Skeletal muscle cell (primary cell): ENCODE data around the gene GNE.
"Not testable (repeated sequence)": the region's sequence is repeated elsewhere in the genome, so short reads cannot be mapped to it uniquely, and the experiment has no call there.

Source experiments
- DNase-seq: peaks from one replicate; pipeline ENCODE4 v3.0.0-alpha.2; 2010; ENCODE audit warnings: low read depth
- H3K4me3 ChIP-seq: 2 replicates; pipeline ENCODE4 v1.5.1; 2011; ENCODE audit warnings: low read depth, mild to moderate bottlenecking, control low read depth, low read length, moderate library complexity

Gene GNE, protein sequence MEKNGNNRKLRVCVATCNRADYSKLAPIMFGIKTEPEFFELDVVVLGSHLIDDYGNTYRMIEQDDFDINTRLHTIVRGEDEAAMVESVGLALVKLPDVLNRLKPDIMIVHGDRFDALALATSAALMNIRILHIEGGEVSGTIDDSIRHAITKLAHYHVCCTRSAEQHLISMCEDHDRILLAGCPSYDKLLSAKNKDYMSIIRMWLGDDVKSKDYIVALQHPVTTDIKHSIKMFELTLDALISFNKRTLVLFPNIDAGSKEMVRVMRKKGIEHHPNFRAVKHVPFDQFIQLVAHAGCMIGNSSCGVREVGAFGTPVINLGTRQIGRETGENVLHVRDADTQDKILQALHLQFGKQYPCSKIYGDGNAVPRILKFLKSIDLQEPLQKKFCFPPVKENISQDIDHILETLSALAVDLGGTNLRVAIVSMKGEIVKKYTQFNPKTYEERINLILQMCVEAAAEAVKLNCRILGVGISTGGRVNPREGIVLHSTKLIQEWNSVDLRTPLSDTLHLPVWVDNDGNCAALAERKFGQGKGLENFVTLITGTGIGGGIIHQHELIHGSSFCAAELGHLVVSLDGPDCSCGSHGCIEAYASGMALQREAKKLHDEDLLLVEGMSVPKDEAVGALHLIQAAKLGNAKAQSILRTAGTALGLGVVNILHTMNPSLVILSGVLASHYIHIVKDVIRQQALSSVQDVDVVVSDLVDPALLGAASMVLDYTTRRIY

DNA sequence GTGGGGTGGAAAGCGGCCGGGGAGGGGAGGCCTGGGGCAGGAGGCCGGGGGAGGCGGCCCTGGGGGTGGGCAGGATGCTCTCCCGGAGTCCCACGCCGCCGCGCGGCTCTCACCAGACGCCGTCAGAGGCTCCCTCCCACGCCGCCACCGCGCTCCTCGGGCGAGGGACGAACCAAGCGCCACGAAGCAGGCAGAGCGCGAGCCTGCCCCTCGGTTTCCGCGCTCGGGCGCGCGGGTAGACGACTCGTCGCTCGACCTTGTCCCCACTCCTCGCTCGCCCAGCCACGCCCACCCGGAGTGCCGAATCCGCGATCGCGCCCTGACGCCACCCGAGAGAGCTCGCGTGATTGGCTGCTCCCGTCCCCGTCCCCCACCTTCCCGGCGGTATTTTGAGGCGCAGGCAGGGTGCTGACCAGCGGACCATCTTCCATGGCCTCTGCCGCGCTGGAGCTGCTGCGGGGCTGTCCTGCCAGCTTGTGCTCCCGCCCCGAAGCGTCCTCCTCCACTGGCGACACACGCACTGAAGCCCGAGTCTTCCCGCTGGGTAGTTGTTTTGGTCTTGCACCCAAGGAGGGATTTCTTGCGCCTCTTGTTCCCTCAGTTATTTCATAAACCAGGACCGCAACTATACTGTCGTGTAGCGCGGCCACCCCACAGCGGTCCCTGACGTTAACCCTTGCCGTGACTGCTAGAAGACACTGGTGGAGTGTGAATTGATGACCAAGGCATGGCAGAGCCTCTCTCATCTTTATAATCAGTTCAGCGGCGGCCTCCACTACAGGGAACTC, at the start of gene GNE:
Gene GNE, minus strand, starts transcription at position 241 of the 788 bp plus-strand sequence. CDS start 9,093 bp downstream, outside the sequence.
- peak; percentile 89 for DNase-seq
- H3K4me3 ChIP-seq, result peak within 1 kb of the TSS; percentile 81

DNA sequence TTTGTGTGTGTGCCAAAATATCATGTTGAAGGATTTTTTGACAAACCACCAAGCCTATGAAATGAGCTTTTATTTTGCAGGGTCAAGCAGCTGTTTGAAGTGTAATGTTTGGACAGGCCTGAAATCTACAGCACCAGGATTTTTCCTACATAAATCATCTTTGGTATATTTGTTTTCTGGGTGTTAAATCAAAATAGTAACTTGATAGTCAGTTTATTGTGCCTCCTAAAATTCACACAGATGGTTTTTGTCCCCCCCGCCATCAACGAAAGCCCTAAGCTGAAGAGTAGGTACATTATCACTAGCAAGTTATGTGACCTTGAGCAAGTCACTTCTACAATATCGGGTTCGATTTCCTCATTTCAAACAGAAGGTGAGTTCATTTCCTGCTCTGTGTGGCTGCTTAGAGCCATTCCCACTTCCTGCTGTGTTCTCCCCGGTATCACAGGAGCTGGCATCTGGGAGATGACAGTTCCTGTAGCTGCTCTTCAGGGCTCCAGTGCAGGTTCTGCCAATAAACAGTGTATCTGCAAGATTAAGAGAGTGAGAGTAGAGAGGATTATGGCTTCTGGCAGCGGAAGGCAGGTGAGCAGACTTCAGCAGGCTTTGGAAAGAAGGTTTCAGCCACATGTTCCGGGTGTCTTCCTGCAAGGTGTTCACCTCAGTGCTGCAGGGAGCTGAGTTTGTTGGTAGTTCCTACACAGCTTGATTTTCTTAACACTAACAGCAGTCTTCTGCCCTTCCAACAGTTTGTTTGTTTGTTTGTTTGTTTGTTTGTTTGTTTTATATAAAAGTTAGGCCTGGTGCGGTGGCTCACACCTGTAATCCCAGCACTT, 48.4 kb upstream of the GNE start:
- no peak for DNase-seq
- no peak overlapping the region for H3K4me3 ChIP-seq

DNA sequence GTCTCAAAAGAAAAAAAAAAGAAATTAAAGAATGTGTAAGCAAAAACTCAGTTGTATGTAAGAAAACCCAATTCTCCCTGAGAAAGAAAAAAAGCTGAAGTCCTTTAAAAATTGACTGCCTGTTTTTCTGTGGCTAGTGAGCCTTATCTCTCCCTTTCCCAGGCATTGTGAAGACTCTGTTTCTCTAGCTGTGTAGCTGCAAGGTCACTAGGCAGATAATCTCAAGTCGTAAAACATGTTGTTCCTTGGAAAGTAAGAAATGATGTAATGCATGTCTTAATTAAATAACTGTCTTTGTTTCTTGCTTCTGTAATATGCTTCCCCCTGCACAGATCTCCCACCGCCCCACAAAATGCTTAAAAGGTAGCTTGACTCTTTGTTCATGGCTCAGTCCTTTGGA, 46.1 kb upstream of the GNE start:
- not testable (repeated sequence) for H3K4me3 ChIP-seq, DNase-seq

DNA sequence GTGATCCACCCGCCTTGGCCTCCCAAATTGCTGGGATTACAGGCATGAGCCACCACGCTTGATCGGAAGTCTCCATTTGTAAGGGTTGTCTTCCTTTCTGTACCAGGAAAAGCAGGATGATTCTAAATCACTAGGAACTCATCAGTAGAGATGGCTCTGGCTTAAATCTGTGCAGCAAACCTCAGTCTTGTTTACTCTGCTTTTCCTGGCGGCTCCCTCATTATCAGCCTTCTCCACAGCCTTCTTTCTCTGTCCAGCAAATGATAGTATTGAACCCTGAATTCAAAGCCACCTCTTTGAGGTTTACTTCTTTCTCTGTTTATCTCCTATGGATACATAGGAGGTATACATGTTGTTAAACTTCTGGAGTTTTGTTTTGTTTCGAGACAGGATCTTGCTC, 43.0 kb upstream of the GNE start:
- DNase-seq, result no peak
- H3K4me3 ChIP-seq, result no peak overlapping the region

DNA sequence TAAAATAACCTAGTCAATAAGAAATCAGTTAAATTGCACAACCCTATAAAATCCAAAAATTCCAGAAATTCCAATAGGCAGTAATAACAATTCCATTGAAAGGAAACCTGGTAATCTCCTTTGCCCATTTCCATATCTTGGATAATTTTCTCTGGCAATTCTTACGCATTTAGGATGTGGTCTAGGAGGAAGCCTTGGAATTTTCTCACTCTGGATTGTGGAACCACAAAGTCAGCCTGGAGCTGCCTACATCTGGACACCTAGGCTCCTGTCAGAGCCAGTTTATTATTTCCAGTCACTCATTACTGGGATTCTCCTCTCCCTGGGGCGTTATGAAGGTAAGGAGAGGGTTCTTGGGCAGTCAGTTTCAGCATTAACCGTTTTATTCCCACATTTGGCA, 40.3 kb upstream of the GNE start:
- DNase-seq, result no peak
- no peak overlapping the region for H3K4me3 ChIP-seq

DNA sequence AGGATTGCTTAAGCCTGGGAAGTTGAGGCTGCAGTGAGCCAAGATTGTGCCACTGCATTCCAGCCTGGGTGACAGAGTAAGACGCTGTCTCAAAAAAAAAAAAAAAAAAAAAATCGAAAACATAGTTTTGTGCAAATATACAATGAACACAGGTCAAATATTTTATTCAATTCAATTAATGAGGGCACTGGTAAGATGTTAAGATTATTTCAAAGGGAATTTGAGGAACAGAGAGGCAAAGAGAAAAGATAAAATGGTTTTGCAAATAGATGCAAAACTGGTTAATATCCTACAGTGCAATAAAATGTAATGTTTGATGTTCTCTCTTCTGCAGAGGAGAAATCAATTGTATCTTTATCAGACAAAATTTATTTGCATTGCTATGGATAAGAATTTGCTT, 39.5 kb upstream of the GNE start:
- no peak for DNase-seq
- H3K4me3 ChIP-seq, result no peak overlapping the region

DNA sequence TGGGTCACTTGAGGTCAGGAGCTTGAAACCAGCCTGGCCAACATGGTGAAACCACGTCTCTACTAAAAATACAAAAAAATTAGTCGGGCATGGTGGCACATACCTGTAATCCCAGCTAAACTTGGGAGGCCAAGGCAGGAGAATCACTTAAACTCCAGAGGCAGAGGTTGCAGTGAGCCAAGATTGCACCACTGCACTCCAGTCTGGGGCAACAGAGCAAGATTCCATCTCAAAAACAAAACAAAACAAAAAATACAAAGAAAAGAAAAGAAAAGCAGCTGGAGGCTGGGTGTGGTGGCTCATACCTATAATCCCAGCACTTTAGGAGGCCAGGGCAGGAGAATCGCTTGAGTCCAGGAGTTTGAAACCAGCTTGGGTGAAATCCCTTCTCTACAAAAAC, 36.7 kb upstream of the GNE start:
- not testable (repeated sequence) for H3K4me3 ChIP-seq, DNase-seq

DNA sequence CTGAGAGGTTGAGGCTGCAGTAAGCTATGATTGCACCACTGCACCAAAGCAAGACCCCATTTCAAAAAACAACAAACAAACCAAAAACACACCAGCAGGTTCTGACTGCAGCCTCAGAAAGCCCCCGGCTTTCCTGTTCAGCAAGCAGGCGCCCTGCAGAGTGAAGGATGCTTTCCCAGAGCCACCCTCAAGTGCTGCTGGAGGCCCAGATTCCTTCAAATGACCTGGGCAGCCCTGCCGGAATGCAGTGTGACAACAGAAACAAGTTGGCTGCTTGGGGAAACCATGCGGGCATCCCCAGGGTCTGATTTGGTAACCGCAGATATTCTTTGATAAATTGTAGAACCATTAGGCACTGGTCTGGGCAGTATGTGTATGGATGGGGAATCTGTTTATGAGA, 35.7 kb upstream of the GNE start:
- H3K4me3 ChIP-seq, result no peak overlapping the region
- DNase-seq, result no peak

DNA sequence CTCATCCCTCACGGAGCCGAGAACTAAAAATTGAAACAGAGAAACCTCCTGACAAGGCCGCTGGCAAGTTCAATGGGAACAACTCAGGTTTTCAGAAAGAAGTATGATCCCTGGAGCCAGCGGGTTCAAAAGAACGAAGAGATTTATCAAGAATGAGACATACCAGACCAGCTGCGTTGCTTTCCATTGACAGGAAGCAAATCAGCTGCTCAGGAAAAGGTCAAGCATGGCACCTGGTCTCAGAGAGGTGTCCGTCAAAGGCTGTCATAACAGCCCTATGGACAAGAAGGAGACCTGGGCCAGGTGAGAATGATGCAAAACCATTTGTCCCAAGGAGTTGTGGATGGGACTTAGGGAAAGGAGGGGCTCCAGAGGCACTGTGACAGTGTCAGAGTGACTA, 34.9 kb upstream of the GNE start:
- H3K4me3 ChIP-seq, result no peak overlapping the region

DNA sequence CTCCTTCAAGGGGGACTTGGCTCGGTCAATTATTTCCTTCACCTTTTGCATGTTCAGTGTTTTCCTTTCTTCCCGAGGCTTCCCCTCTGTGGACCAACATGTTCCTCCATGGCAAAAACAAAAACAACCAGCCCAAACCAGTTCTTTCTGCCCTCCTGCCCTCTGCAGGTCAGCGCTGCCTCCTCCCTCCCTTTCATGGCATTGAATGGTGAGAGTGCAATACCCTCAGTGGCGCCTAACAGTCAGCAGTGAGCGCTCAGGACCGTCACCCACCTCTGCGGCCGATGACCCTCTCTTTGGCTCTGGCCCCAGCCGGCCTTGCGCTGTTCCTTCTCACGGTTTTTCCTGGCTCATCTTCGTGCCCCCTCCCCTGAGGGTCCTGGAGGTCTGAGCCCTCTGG, 34.4 kb upstream of the GNE start:
- no peak for DNase-seq
- H3K4me3 ChIP-seq, result no peak overlapping the region

More for the DNA sequence above, 34.9 kb upstream of the GNE start:
- no peak for DNase-seq

DNA sequence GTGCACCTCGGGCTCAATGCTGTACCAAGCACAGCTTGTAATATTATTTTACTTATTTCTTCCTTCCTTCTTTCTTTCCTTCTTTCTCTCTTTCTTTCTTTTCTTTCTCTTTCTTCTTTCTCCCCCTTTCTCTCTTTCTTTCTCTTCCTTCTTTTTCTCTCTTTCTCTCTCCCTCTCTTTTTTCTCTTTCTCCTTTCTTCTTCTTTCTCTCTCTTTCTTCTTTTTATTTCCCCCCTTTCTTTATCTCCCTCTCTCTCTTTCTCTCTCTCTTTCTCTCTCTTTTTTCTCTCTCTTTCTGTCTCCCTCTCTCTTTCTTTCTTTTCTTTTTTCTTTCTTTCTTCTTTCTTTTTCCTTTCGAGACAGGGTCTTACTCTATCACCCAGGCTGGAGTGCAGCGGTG, 32.7 kb upstream of the GNE start:
- H3K4me3 ChIP-seq, result no peak overlapping the region
- no peak for DNase-seq

DNA sequence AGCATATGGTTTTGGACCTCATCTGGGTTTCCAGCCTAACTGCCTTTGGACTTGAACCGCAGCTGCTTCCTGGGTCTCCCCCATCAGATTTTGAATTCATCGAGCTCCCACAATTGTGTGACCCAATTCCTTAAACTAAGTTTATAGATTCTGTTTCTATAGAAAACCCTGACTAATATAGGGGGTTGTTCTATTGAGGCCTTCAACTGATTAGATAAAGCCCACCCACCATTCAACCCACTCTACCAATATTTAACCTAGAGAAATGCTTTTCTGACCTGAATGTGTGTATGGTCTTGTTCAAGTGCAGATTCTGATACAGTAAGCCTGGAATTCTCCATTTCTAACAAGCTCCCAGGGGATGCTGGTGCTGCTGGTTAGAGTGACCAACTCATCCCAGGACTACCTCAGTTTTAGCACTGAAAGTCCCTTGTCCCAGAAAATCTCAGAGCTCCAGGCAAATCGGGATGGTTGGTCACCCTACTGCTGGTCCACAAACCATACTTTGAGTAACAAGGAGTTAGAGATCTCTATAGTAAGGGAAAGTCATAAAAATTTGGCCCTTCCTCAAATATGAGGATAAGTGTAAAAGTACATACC, 31.7 kb upstream of the GNE start:
- H3K4me3 ChIP-seq, result no peak overlapping the region
- no peak for DNase-seq

DNA sequence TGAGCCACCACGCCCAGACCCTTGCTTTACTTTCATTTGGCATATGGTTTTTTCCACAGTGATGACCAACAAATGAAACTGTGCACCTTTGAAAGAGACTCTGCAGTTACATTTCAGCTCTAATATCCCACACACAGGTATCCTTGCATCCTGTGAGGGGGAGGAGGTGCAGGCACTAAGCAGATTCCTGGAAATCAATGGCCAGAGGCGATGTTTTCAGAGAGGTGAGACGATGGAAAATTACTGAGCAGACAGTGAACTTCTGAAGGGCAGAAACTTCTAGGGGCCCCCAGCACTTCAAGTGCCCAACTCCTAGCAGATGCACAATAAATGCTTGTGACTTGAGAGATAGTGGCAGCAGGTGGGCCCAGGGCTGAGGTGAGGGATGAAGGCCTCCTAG, 29.8 kb upstream of the GNE start:
- no peak overlapping the region for H3K4me3 ChIP-seq
- no peak for DNase-seq

DNA sequence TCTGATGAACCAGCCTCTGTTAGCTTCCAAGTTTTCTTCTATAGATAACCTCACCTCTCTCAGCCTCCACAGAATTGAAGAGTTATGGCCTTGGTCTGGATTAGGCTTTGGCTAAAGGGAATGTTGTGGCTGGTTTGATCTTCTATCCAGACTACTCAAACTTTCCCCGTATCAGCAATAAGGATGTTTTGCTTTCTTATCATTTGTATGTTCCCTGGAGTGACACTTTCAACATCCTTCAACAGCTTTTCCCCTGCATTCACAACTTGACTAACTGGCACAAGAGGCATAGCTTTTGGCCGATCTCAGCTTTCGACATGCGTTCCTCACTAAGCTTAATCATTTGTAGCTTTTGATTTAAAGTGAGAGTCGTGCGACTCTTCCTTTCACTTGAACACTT, 28.1 kb upstream of the GNE start:
- DNase-seq, result no peak
- no peak overlapping the region for H3K4me3 ChIP-seq

DNA sequence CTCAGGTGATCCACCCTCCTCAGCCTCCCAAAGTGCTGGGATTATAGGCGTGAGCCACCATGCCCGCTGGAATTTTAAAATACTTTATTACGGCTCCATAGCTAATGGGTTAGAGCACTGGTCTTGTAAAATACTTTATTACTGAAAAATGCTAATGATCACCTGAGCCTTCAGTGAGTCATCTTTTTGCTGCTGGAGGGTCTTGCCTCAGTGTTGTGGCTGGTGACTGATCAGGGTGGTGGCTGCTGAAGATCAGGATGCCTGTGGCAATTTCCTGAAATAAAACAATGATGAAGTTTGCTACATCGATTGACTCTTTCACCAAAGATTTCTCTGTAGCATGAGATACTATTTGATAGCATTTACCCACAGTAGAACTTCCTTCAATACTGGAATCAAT, 26.0 kb upstream of the GNE start:
- no peak overlapping the region for H3K4me3 ChIP-seq
- DNase-seq, result no peak

DNA sequence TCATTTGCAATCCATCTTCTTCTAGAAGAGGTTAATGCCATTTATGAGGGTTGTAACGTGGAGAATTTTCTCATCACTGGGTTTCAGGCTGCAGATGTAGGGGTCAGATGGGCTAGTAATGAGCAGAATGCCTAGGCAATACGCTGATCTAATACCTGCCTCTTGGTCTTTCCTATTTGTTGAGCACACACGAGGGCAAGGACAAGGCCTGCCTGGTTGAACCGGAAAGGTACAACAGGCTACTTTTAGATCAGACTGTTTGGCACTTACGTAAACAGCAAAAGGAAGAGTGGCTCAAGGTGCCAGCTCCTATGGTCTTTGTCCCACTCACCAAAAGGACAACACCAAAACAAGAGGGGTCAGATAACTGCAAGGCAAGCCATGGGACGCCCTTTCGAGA, 24.0 kb upstream of the GNE start:
- DNase-seq, result no peak
- no peak overlapping the region for H3K4me3 ChIP-seq

DNA sequence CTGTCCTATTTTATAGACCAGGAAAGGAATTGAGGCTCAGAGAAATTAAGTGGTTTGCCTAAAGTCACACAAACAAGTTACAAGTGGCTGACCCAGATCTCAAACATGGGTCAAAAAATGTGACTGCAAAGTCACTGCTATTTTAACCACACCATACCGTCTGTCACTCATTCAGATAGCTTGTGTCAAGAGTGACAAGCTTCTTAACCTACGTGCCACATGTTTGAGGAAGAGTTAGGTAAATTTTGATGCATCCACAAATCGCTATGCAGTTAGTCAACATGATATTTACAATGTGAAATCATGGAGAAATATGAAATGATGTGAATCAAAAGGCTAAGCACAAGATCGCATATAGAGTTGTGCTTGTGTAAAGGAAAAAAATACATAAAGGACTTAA, 22.7 kb upstream of the GNE start:
- no peak for DNase-seq
- H3K4me3 ChIP-seq, result no peak overlapping the region

DNA sequence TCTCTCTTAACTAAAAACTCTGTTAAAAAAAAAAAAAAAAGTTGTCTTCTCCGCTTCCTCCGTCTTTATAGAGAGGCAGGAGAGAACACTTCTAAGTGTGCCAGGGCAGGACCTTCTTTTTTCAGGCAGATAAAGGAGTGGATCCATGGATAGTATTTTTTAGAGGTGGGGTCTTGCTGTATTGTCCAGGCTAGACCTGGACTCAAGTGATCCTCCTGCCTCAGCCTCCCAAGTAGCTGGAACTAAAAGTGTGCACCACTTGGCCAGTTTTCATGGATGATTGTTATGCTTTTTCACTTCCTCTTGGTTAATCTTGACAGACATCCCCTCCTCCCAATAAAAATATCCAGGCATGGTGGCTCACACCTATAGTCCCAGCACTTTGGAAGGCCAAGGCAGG, 20.0 kb upstream of the GNE start:
- DNase-seq, result no peak
- H3K4me3 ChIP-seq, result no peak overlapping the region

DNA sequence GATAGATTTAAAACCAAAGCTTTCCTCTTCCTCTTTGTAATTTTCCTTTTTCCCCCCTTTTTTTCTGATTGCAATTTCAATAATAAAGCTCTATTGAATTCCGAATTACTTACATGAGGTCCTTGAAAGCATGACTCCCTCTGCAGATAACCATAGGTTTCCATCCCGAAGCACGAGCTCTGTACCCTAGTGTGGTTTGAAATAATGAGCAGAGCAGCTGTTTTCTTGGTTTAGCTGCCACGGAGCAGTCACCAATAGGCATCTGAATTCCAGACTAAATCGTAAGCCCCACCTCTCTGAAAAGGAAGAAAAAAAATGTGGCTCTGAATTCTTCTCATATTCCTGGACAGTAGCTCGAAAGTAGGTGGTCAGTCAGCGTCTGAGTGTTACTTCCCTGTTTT, 18.5 kb upstream of the GNE start:
- peak; percentile 51 for DNase-seq
- H3K4me3 ChIP-seq, result peak overlapping the region; percentile 40
